Neutrophil (primary cell): Measurements from ENCODE around the gene ITSN2.

Experiments
- H3K27ac ChIP-seq: fragments of 200-600 bp; sonication (generic); 2 replicates; pipeline ENCODE4 v1.5.1; 2016; ENCODE audit warnings: mild to moderate bottlenecking, moderate library complexity
- H3K27me3 ChIP-seq: fragments of 200-600 bp; sonication (generic); 2 replicates; pipeline ENCODE4 v1.6.0; 2016; ENCODE audit warnings: mild to moderate bottlenecking
- H3K36me3 ChIP-seq: fragments of 200-600 bp; sonication (generic); 2 replicates; pipeline ENCODE4 v1.5.1; 2017
- H3K4me1 ChIP-seq, 2 experiments: fragments of 200-600 bp in 1 of 2; sonication (generic) in 1 of 2; 1 replicate in 1 of 2; 2 replicates in 1 of 2; pipeline versions ENCODE4 v1.5.1 to v1.6.1; 2013 to 2016; ENCODE audit warnings: low read depth in 1 of 2, low read length in 1 of 2, mild to moderate bottlenecking in 1 of 2, moderate library complexity in 1 of 2; ENCODE audit not compliant: control insufficient read depth in 1 of 2, insufficient read depth in 1 of 2
- H3K4me3 ChIP-seq, 2 experiments: fragments of 200-600 bp in 1 of 2; sonication (generic) in 1 of 2; 1 replicate in 1 of 2; 2 replicates in 1 of 2; pipeline ENCODE4 v1.5.1; 2013 to 2016; ENCODE audit warnings: low read depth in 1 of 2, low read length in 1 of 2, mild to moderate bottlenecking in 1 of 2, moderate library complexity in 1 of 2
- H3K9me3 ChIP-seq: fragments of 200-600 bp; sonication (generic); 2 replicates; pipeline ENCODE4 v1.5.1; 2016
- TF ChIP-seq, protein P1 (sequence below): fragments of 200-600 bp; sonication (generic); IDR thresholded peaks from 2 replicates; pipeline ENCODE4 v1.5.1; 2016; ENCODE audit warnings: antibody characterized with exemption

The ITSN2 gene

DNA sequence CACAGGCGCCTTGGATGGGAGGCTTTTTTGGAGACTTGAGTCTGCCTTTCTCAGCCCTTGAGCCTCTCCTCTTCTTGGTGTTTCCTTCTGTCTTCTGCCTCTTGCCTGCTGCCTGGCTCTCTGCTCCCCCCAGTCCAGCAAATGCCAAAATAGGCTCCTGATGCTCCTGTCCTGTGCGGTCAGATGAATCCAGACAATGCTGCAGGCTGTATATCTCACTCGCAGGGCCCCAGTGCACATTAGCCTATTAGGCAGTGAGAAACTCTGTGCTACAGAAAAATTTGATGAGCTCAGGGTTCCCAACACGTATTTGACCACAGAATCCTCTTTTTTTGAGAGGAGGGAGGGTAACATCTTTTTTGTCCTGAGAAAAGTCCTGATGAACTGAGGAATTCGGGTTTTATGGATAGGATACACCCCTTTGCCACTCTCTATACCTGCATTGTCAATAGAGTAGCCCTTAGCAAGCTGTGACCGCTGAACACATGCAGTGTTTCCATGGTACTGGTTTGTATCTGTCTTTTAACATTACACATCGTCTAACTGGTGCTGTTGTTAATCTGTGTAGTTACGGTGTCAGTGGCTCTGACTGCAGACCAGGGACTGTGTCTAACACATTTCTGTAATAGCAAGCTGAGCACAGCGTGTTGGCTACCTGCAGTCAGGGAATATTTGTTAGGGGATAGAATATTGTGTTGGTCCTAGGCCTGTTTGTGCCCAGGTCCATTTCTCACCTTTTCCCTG is 134.7 kb downstream of the ITSN2 start:
- H3K4me1 ChIP-seq = no peaks in the 10 kb centered on the region
- no peak overlapping the region for H3K4me3 ChIP-seq
- H3K36me3 ChIP-seq = peaks cover 38% of the 10 kb centered on the region
- no peaks in the 10 kb centered on the region for H3K9me3 ChIP-seq
- no peak overlapping the region for H3K27ac ChIP-seq
- TF ChIP-seq, protein P1, sequence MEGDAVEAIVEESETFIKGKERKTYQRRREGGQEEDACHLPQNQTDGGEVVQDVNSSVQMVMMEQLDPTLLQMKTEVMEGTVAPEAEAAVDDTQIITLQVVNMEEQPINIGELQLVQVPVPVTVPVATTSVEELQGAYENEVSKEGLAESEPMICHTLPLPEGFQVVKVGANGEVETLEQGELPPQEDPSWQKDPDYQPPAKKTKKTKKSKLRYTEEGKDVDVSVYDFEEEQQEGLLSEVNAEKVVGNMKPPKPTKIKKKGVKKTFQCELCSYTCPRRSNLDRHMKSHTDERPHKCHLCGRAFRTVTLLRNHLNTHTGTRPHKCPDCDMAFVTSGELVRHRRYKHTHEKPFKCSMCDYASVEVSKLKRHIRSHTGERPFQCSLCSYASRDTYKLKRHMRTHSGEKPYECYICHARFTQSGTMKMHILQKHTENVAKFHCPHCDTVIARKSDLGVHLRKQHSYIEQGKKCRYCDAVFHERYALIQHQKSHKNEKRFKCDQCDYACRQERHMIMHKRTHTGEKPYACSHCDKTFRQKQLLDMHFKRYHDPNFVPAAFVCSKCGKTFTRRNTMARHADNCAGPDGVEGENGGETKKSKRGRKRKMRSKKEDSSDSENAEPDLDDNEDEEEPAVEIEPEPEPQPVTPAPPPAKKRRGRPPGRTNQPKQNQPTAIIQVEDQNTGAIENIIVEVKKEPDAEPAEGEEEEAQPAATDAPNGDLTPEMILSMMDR = no peak
- no peaks in the 10 kb centered on the region for H3K27me3 ChIP-seq

DNA sequence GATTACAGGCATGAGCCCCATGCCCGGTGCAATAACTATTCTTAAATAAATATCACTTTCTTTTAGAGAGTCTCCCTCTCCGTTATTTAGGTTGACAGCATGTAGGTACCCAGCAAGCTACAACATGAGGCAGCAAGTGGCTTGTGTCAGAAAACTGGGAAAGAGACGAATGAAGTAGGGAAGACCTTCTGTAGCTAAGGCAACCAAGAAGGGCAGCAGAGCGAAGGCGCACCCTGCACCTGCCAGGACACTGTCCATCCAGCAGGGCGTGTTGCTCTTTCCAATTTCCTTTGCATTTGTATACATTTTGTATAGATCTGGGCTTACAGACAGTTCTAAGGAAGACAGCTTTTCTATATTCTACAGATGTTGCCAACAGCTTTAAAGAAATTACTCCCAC is 137.4 kb downstream of the ITSN2 start:
- Histone ChIP-seq H3K27me3 (no peaks in the 10 kb centered on the region), H3K36me3 (peaks cover 56% of the 10 kb centered on the region), H3K9me3 (no peaks in the 10 kb centered on the region), H3K4me3 (no peak overlapping the region), H3K27ac (no peak overlapping the region), H3K4me1 (no peaks in the 10 kb centered on the region)
- TF ChIP-seq, protein P1 = no peak

DNA sequence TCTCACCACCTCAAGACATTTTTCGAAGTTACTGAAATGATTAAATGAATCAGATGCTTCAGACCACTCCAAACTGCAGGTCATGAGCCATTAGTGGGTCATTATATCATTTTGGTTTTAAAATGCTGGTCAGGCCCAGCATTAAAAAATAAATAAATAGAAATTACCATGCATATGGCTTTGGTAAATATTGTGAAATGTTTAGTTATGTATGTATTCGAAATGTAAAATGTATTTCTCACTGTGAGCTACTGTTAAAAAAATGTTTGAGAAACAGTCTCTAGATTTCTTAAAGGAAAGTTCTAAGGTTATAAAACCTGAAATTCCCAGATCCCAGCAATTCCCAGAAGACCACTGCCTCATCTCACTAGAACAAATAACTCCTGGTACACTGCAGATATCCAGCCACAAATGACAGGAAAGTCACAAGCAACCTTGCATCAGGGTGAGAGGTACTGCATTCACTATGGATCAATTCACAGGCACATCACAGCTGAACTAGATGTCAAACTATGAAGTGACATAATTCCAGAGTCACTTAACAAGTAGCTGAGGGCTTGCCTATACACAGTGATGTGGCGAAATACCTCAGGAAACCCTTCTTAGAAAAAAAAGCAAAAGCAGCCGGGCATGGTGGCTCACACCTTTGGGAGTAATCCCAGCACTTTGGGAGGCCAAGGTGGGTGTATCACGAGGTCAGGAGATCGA is 138.8 kb downstream of the ITSN2 start:
- Histone ChIP-seq H3K27me3 (no peaks in the 10 kb centered on the region), H3K27ac (no peak overlapping the region), H3K9me3 (no peaks in the 10 kb centered on the region), H3K4me1 (no peaks in the 10 kb centered on the region), H3K36me3 (peaks cover 69% of the 10 kb centered on the region), H3K4me3 (no peak overlapping the region)
- TF ChIP-seq, protein P1 = no peak

DNA sequence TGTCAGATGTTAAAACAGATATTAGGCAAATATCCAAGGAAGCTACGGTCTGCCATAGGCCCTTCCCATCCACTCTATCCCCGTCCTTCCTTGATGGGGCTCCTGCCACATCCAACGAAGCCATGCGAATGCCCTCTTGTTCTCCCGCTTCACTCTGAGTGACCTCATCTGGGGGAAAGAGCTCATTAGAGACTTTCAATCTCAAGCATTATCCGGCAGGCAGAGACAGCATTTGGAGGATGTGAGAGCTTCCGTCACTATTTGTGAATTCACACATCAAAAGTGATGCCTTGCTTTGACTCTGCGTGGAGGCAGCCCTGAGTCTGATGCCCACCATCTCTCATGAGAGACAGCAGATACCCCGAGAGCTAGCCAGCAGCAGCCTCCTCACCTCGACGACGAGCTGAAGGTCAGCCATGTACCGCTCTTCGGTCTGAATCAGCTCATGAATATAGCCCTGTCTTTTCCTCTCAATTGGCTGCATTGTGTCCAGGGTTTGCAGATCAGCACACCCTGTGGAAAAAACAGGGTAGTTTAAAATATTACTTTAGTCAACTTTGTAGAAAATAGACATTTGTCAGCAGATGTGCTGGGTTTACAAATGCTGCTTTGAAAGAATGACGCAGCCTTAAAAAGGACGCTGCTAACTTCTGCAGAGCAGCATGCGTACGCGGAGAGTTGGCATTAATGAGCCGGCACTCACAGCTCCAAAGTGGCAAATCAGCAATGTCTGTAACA is 139.6 kb downstream of the ITSN2 start:
- TF ChIP-seq, protein P1 = no peak
- Histone ChIP-seq H3K36me3 (peaks cover 69% of the 10 kb centered on the region), H3K9me3 (no peaks in the 10 kb centered on the region), H3K27me3 (no peaks in the 10 kb centered on the region), H3K4me3 (no peak overlapping the region), H3K27ac (no peak overlapping the region), H3K4me1 (no peaks in the 10 kb centered on the region)

DNA sequence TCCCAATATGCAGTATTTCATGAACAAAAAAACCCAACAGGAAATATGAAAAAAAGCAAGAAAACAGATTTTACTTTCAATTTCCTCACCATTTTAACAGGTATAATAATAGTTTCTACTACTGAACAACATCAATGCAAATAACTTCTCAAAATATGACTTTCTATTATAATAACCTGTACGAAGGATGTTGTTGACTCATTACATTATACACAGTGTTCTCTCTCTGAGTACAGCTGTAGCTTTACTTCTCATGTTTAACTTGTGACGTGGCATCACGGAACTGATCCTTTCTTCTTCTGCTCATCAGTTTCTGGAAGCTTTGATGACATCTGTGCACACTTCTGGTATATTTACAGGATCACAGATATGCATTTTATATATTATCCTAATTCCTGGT is 145.5 kb downstream of the ITSN2 start:
- Histone ChIP-seq H3K27me3 (no peaks in the 10 kb centered on the region), H3K4me3 (no peak overlapping the region), H3K4me1 (peaks cover 4 to 9% of the 10 kb centered on the region in 2 experiments), H3K9me3 (no peaks in the 10 kb centered on the region), H3K27ac (no peak overlapping the region), H3K36me3 (peaks cover 95% of the 10 kb centered on the region)
- TF ChIP-seq, protein P1 = no peak
